Measurements from ENCODE around the gene WDR46. TPM values are rescaled to one million over a fixed set of nuclear protein-coding genes. Genes with fewer than 3 reads are reported as not detected.

WDR46 gene
- total and polyA plus RNA-seq, 8 donors: 42.9 to 72.9 (median 54.5) TPM

GRCh38 chr6:33323623-33323948, 34.5 kb upstream of the WDR46 start:
- WGBS, 5 donors: 1 to 4% (median 2%) methylated on average over 12 of the region's 12 CpGs
- DNase-seq: no peak
- H3K36me3 ChIP-seq: peaks cover 26 to 30% (median 30%) of the 10 kb centered on the region in 4 donors

GRCh38 chr6:33321227-33321626, 32.2 kb upstream of the WDR46 start:
- Histone ChIP-seq H3K27me3 (no peaks in the 10 kb centered on the region), H3K27ac (peak overlapping the region in 4 of 5 donors; percentile 91 to 97 (median 92)), H3K9me3 (no peaks in the 10 kb centered on the region), H3K36me3 (peaks cover 27 to 36% (median 34%) of the 10 kb centered on the region in 4 donors), H3K4me3 (peak overlapping the region; percentile 71 to 91 (median 74)), H3K4me1 (peaks cover 41 to 66% (median 63%) of the 10 kb centered on the region in 4 donors)
- 79 to 86% (median 82%) methylated on average over 9 of the region's 9 CpGs for WGBS, 5 donors
- intact Hi-C loops (cut with DNase I; ENCODE audit: low total_unique reads): no loop called here
- no peak for DNase-seq
- TF ChIP-seq POLR2AphosphoS5 (IDR thresholded peaks at IDR 0.05): no peak
- TF ChIP-seq EP300 (IDR thresholded peaks at IDR 0.05): no peak
- no peak for TF ChIP-seq POLR2A (IDR thresholded peaks at IDR 0.05)
- no peak for TF ChIP-seq CTCF (IDR thresholded peaks at IDR 0.05)

More at GRCh38 chr6:33323623-33323948, 34.5 kb upstream of the WDR46 start:
- Histone ChIP-seq H3K4me3 (peak overlapping the region; percentile 71 to 91 (median 74)), H3K27ac (peak overlapping the region; percentile 80 to 93 (median 92)), H3K4me1 (peaks cover 36 to 48% (median 47%) of the 10 kb centered on the region in 4 donors), H3K9me3 (no peaks in the 10 kb centered on the region), H3K27me3 (no peaks in the 10 kb centered on the region)
- intact Hi-C loops (cut with DNase I; ENCODE audit: low total_unique reads): no loop called here
- no peak for TF ChIP-seq EP300 (IDR thresholded peaks at IDR 0.05)
- TF ChIP-seq CTCF (IDR thresholded peaks at IDR 0.05): no peak
- no peak for TF ChIP-seq POLR2A (IDR thresholded peaks at IDR 0.05)
- TF ChIP-seq POLR2AphosphoS5 (IDR thresholded peaks at IDR 0.05): no peak

- DNase-seq: peak in 1 of 2 donors; percentile 59
Measured at GRCh38 chr6:33320315-33321181, 31.5 kb upstream of the WDR46 start.

GRCh38 chr6:33319939-33320314, 30.9 kb upstream of the WDR46 start:
- intact Hi-C loops (cut with DNase I; ENCODE audit: low total_unique reads): no loop called here
- Histone ChIP-seq H3K9me3 (no peaks in the 10 kb centered on the region), H3K27ac (peak overlapping the region in 4 of 5 donors; percentile 64 to 97 (median 92)), H3K27me3 (no peaks in the 10 kb centered on the region), H3K4me1 (peaks cover 48 to 79% (median 76%) of the 10 kb centered on the region in 4 donors), H3K36me3 (peaks cover 27 to 45% (median 40%) of the 10 kb centered on the region in 4 donors), H3K4me3 (peak overlapping the region in 2 of 4 donors; percentile 11 to 91)
- no peak for DNase-seq
- TF ChIP-seq EP300 (IDR thresholded peaks at IDR 0.05) (no peak), CTCF (IDR thresholded peaks at IDR 0.05) (no peak), POLR2A (IDR thresholded peaks at IDR 0.05) (no peak), POLR2AphosphoS5 (IDR thresholded peaks at IDR 0.05) (no peak)
- WGBS, 5 donors: 86 to 93% (median 89%) methylated on average over 3 of the region's 3 CpGs

More at GRCh38 chr6:33320315-33321181, 31.5 kb upstream of the WDR46 start:
- H3K27me3 ChIP-seq: no peaks in the 10 kb centered on the region
- H3K9me3 ChIP-seq: no peaks in the 10 kb centered on the region
- intact Hi-C loops (cut with DNase I; ENCODE audit: low total_unique reads): no loop called here
- peak overlapping the region in 2 of 4 donors; percentile 71 to 91 for H3K4me3 ChIP-seq
- H3K36me3 ChIP-seq: peaks cover 27 to 43% (median 40%) of the 10 kb centered on the region in 4 donors
- peak overlapping the region in 4 of 5 donors; percentile 64 to 97 (median 92) for H3K27ac ChIP-seq
- 55 to 78% (median 75%) methylated on average over 19 to 32 of the region's 32 CpGs for WGBS, 5 donors
- peaks cover 42 to 73% (median 70%) of the 10 kb centered on the region in 4 donors for H3K4me1 ChIP-seq
- TF ChIP-seq POLR2A (IDR thresholded peaks at IDR 0.05): no peak
- TF ChIP-seq EP300 (IDR thresholded peaks at IDR 0.05): no peak
- TF ChIP-seq POLR2AphosphoS5 (IDR thresholded peaks at IDR 0.05): no peak

Measured in stomach (tissue), 9 donors.